Vagina (tissue), 2 donors: ENCODE data around the gene BST1.

ENCODE experiments used
- CTCF ChIP-seq, 3 experiments: fragments of 450-650 bp in 2 of 3; fragments of 200-600 bp in 1 of 3; sonication (generic) in 1 of 3; IDR thresholded peaks; one replicate each; pipeline ENCODE4 v1.5.1; 2017 to 2019; ENCODE audit warnings: antibody characterized with exemption in 3 of 3, mild to moderate bottlenecking in 2 of 3, moderate library complexity in 2 of 3
- POLR2A ChIP-seq, 2 donors: fragments of 450-650 bp; IDR thresholded peaks; one replicate each; pipeline ENCODE4 v1.6.1; 2017; ENCODE audit warnings: antibody characterized with exemption in 2 of 2, mild to moderate bottlenecking in 2 of 2, moderate library complexity in 2 of 2
- POLR2AphosphoS5 ChIP-seq, 2 donors: sonication (generic); formaldehyde crosslinking; IDR thresholded peaks; one replicate each; pipeline ENCODE4 v1.9.0; 2017; ENCODE audit warnings: antibody characterized with exemption in 2 of 2, mild to moderate bottlenecking in 2 of 2, low read depth in 1 of 2; ENCODE audit not compliant: insufficient read depth in 1 of 2

DNA sequence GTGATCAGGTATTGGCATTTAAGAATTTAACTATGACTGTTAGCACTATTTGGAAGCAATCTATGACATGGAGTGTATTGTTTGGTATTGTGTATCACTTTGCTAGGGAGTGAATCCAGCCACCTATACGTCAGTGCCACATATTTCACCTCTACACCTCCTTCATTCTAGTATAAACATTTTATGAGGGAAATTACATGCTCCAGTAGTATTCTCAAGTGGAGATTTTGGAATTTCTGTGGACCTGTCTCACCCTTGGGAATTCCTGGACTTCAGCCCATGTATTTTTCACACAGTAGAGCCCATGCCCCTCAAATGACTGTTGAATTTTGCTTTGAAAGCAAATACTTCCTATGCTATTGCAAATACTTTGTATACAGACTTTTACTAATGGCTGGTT, 11.3 kb downstream of the BST1 start:
- TF ChIP-seq CTCF (IDR thresholded peaks at IDR 0.05) (no peak), POLR2A (IDR thresholded peaks at IDR 0.05) (no peak), POLR2AphosphoS5 (IDR thresholded peaks at IDR 0.05; ENCODE audit: insufficient read depth in 1 of 2, low read depth in 1 of 2) (no peak)
